Stimulated activated CD4-positive, alpha-beta T cell treated with anti-CD3 and anti-CD28 coated beads, Interleukin-4, amount 100 ng/mL, for 1 hour (primary cell): ENCODE data around the gene AK8.

ENCODE experiments used
- DNase-seq: peaks from one replicate; pipeline ENCODE4 v3.0.0-alpha.2; 2020

The AK8 gene

GRCh38 chr9:132710333-132710732 lies 167.8 kb downstream of the AK8 start:
- no peak for DNase-seq

- no peak for DNase-seq
Measured at GRCh38 chr9:132708769-132709430, 169.2 kb downstream of the AK8 start.

DNA sequence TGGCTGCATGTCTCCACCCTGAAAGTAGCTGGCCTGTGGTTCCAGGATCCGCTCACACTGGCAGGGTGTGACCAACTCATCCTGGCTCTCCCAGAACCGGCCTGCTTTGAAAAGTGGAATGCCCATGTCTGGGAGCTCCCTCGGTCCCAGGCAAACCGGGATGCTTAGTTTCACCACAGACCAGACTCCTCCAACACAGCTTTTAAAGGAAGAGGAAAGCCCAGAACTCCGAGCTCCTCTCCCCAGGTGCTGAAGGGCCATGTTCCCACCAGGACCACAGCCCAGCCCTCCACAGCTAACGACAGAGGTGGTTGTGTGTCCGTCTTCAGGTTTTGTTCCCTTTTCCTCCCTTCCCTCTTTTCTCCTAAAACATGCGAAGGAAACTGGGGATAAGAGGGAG lies 169.8 kb downstream of the AK8 start:
- DNase-seq: no peak

- DNase-seq: no peak
Measured at GRCh38 chr9:132703336-132703735, 174.7 kb downstream of the AK8 start.

GRCh38 chr9:132702254-132702653 lies 175.8 kb downstream of the AK8 start:
- DNase-seq: no peak

DNA sequence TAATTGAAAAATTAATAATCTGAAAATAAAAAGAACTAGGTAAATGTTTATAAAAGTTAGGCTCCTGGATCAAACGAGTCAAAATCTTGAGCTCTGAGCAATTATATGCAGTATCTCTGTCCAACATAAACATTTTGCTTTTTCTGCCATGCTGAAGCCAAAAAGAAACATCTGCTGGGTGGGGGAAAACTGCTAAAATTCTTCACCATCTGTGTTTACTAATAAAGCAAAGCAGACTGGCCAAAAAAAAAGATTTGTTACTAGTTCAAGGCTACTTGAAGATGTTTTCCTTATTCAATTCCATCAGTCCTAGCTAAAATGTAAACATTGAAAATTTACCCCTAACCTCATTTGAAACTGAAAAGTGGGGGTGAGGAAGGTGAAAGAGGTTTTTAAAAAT lies 178.1 kb downstream of the AK8 start:
- no peak for DNase-seq

DNA sequence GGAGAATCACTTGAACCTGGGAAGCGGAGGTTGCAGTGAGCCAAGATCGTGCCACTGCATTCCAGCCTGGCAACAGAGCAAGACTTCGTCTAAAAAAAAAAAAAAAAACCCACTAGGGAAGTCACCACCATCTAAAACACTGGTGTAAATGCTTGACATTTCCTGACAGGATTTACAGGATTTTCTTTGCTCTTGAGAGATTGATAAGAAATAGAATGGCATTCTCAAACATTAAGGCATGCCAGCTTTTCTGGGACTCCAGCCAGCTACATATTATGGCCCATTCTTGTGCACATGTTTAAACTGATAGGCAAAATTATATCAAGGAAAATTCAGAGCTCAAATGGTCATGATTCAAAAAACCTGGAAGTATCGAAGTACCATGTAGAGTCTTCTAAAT lies 179.1 kb downstream of the AK8 start:
- DNase-seq: no peak

- no peak for DNase-seq
Measured at GRCh38 chr9:132697230-132697629, 180.9 kb downstream of the AK8 start.

GRCh38 chr9:132694144-132694543 lies 183.9 kb downstream of the AK8 start:
- DNase-seq: no peak

DNA sequence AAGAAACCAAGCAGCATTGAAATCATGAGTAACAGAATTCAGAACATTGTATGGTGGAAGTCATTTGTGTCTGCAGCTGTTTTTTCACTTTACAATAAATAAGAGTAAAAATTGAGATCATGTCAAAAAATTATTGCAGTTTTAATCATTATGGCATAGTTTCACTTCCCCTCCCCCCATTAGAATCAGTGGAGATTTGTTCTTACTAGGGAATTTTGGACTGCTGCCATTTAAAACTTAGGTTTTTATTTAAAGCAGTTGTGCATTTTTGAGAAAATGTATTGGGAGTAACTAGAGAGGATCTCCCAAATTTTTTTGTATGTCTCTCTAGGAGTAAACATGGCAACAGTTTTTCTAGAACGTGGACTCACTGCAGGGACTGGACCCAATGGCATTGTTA lies 187.4 kb downstream of the AK8 start:
- DNase-seq: no peak

GRCh38 chr9:132683873-132684272 lies 194.2 kb downstream of the AK8 start:
- DNase-seq: no peak

- DNase-seq: no peak
Measured at GRCh38 chr9:132681561-132681960, 196.5 kb downstream of the AK8 start.

- DNase-seq: no peak
Measured at GRCh38 chr9:132679946-132680625, 198.0 kb downstream of the AK8 start.

GRCh38 chr9:132677976-132678375 lies 200.1 kb downstream of the AK8 start:
- DNase-seq: no peak
